HG02885 (cell line): ENCODE measurements around the gene CCL3.

Experiments used
- ATAC-seq: cut with Tn5 transposase; IDR thresholded peaks from one replicate; pipeline ENCODE4 v1.9.1; 2021; ENCODE audit warnings: mild to moderate bottlenecking; ENCODE audit not compliant: unreplicated experiment, poor library complexity

CCL3 gene

GRCh38 chr17:36055921-36056520, 33.9 kb downstream of the CCL3 start:
- ATAC-seq: no peak

GRCh38 chr17:36055171-36055570, 34.8 kb downstream of the CCL3 start:
- ATAC-seq: no peak

- no peak for ATAC-seq
Observed at GRCh38 chr17:36049643-36050042, 40.3 kb downstream of the CCL3 start.

GRCh38 chr17:36048066-36048465, 41.9 kb downstream of the CCL3 start:
- ATAC-seq: no peak
